ENCODE measurements around the gene PLB1. TPM values are rescaled to one million over a fixed set of nuclear protein-coding genes. Genes with fewer than 3 reads are reported as not detected.

The PLB1 gene
- polyA plus RNA-seq, 3 donors, result 20.2 to 35.8 (median 23.9) TPM

- intact Hi-C loops (cut with micrococcal nuclease), result no loop called here
Observed at GRCh38 chr2:28477645-28478044, 18.2 kb upstream of the PLB1 start.

GRCh38 chr2:28480403-28481049 is 15.3 kb upstream of the PLB1 start:
- H3K9me3 Mint-ChIP-seq, result peaks cover 2 to 16% (median 6%) of the 10 kb centered on the region in 7 donors
- DNase-seq, result no peak
- peaks cover 7% of the 10 kb centered on the region for H3K4me1 Mint-ChIP-seq
- peaks cover 0 to 5% of the 10 kb centered on the region in 2 donors for H3K36me3 Mint-ChIP-seq
- peaks cover 1 to 5% (median 2%) of the 10 kb centered on the region in 3 donors for H3K27me3 Mint-ChIP-seq (ENCODE audit: low read depth in 3 of 3)
- no peak overlapping the region for H3K4me3 ChIP-seq (replicated peaks in 1 of 3; ENCODE audit: low read depth in 2 of 3, low read length in 3 of 3)
- H3K9ac ChIP-seq (ENCODE audit: insufficient read depth, low read length, poor library complexity, severe bottlenecking), result no peak overlapping the region
- H3K27ac Mint-ChIP-seq, result peak overlapping the region in 1 of 7 donors; percentile 12
- TF ChIP-seq CTCF (IDR thresholded peaks at IDR 0.05), result no peak
- no peak overlapping the region for H3K4me3 Mint-ChIP-seq
- H3K4me2 ChIP-seq (replicated peaks; ENCODE audit: extremely low read depth, low read length, poor library complexity, severe bottlenecking), result no peak overlapping the region
- no peaks in the 10 kb centered on the region for H3K27me3 ChIP-seq (ENCODE audit: control insufficient read depth in 2 of 2, insufficient read depth in 2 of 2, low read length in 2 of 2)
- no peaks in the 10 kb centered on the region for H3K9me3 ChIP-seq (replicated peaks in 1 of 2; ENCODE audit: control insufficient read depth in 1 of 2, insufficient read depth in 1 of 2, low read length in 2 of 2)
- no peaks in the 10 kb centered on the region for H3K36me3 ChIP-seq (replicated peaks in 1 of 2; ENCODE audit: control insufficient read depth in 1 of 2, insufficient read depth in 2 of 2, low read length in 2 of 2)
- H3K79me2 ChIP-seq (ENCODE audit: insufficient read depth, low read length), result no peaks in the 10 kb centered on the region
- no peaks in the 10 kb centered on the region for H4K20me1 ChIP-seq (ENCODE audit: insufficient read depth, low read length)
- H3K27ac ChIP-seq (ENCODE audit: low read depth in 1 of 2, low read length in 2 of 2), result no peak overlapping the region
- H2AFZ ChIP-seq (ENCODE audit: insufficient read depth, low read depth, low read length, poor library complexity, severe bottlenecking), result no peak overlapping the region
- no peaks in the 10 kb centered on the region for H3K4me1 ChIP-seq (ENCODE audit: control insufficient read depth in 1 of 2, insufficient read depth in 2 of 2, low read length in 2 of 2)
- WGBS (ENCODE audit: insufficient coverage), result 100% methylated on average over 1 of the region's 5 CpGs
- intact Hi-C loops (cut with micrococcal nuclease), result no loop called here

More at GRCh38 chr2:28477645-28478044, 18.2 kb upstream of the PLB1 start:
- DNase-seq, result no peak
- no peak for TF ChIP-seq CTCF (IDR thresholded peaks at IDR 0.05)
- Histone ChIP-seq H3K27ac (ENCODE audit: low read depth in 1 of 2, low read length in 2 of 2) (no peak overlapping the region), H3K4me3 (replicated peaks in 1 of 3; ENCODE audit: low read depth in 2 of 3, low read length in 3 of 3) (no peak overlapping the region), H3K4me1 (ENCODE audit: control insufficient read depth in 1 of 2, insufficient read depth in 2 of 2, low read length in 2 of 2) (peaks cover 0 to 5% of the 10 kb centered on the region in 2 donors), H3K27me3 (ENCODE audit: control insufficient read depth in 2 of 2, insufficient read depth in 2 of 2, low read length in 2 of 2) (no peaks in the 10 kb centered on the region), H4K20me1 (ENCODE audit: insufficient read depth, low read length) (no peaks in the 10 kb centered on the region), H3K9me3 (replicated peaks in 1 of 2; ENCODE audit: control insufficient read depth in 1 of 2, insufficient read depth in 1 of 2, low read length in 2 of 2) (peaks cover 0 to 5% of the 10 kb centered on the region in 2 donors), H3K36me3 (replicated peaks in 1 of 2; ENCODE audit: control insufficient read depth in 1 of 2, insufficient read depth in 2 of 2, low read length in 2 of 2) (no peaks in the 10 kb centered on the region), H3K9ac (ENCODE audit: insufficient read depth, low read length, poor library complexity, severe bottlenecking) (no peak overlapping the region), H3K4me2 (replicated peaks; ENCODE audit: extremely low read depth, low read length, poor library complexity, severe bottlenecking) (no peak overlapping the region), H2AFZ (ENCODE audit: insufficient read depth, low read depth, low read length, poor library complexity, severe bottlenecking) (no peak overlapping the region), H3K79me2 (ENCODE audit: insufficient read depth, low read length) (no peaks in the 10 kb centered on the region)
- 88% methylated on average over 3 of the region's 3 CpGs for WGBS (ENCODE audit: insufficient coverage)
- Mint-ChIP-seq H3K4me3 (no peak overlapping the region), H3K4me1 (peaks cover 19% of the 10 kb centered on the region), H3K27ac (no peak overlapping the region), H3K36me3 (peaks cover 2 to 5% of the 10 kb centered on the region in 2 donors), H3K9me3 (peaks cover 9 to 25% (median 14%) of the 10 kb centered on the region in 7 donors), H3K27me3 (ENCODE audit: low read depth in 3 of 3) (peaks cover 2 to 5% (median 4%) of the 10 kb centered on the region in 3 donors)
